Heart left ventricle (tissue), 16 donors: ENCODE results near the gene NFKB1. TPM values are rescaled to one million over a fixed set of nuclear protein-coding genes. Genes with fewer than 3 reads are reported as not detected.

ENCODE experiments used
- ATAC-seq, 4 donors: fragments of 200-7000 bp; cut with Tn5 transposase; one replicate each; pipeline ENCODE4 v1.9.1; 2020 to 2022; ENCODE audit warnings: moderate library complexity in 4 of 4, mild to moderate bottlenecking in 3 of 4, moderate number of reproducible peaks in 1 of 4
- DNase-seq, 5 donors: peaks; one replicate each; pipeline ENCODE4 v3.0.0-alpha.2; 2020
- H3K27ac ChIP-seq, 12 donors: fragments of 200-600 bp; sonication (generic) in 4 of 12; one replicate each; pipeline versions ENCODE4 v1.5.0 to v1.8.0; 2016 to 2022; ENCODE audit warnings: mild to moderate bottlenecking in 2 of 12
- H3K27me3 ChIP-seq, 9 donors: fragments of 200-600 bp; sonication (generic) in 2 of 9; one replicate each; pipeline versions ENCODE4 v1.5.1 to v1.8.0; 2016 to 2022; ENCODE audit warnings: mild to moderate bottlenecking in 3 of 9
- H3K36me3 ChIP-seq, 9 donors: fragments of 200-600 bp; sonication (generic) in 2 of 9; one replicate each; pipeline versions ENCODE4 v1.5.0 to v1.8.0; 2018 to 2022; ENCODE audit warnings: mild to moderate bottlenecking in 2 of 9
- H3K4me1 ChIP-seq, 12 donors: fragments of 200-600 bp; sonication (generic) in 4 of 12; one replicate each; pipeline versions ENCODE4 v1.5.0 to v1.8.0; 2016 to 2022; ENCODE audit warnings: mild to moderate bottlenecking in 3 of 12
- H3K4me3 ChIP-seq, 12 donors: fragments of 200-600 bp; sonication (generic) in 4 of 12; one replicate each; pipeline versions ENCODE4 v1.5.0 to v1.8.0; 2017 to 2022; ENCODE audit warnings: mild to moderate bottlenecking in 9 of 12, moderate library complexity in 4 of 12
- H3K9me3 ChIP-seq, 12 donors: fragments of 200-600 bp; sonication (generic) in 4 of 12; one replicate each; pipeline versions ENCODE4 v1.5.0 to v1.8.0; 2016 to 2022; ENCODE audit warnings: mild to moderate bottlenecking in 1 of 12
- CTCF ChIP-seq, 12 donors: fragments of 200-600 bp; sonication (generic) in 4 of 12; IDR thresholded peaks; one replicate each; pipeline versions ENCODE4 v1.5.0 to v1.8.0; 2018 to 2022; ENCODE audit warnings: antibody characterized with exemption in 12 of 12, mild to moderate bottlenecking in 5 of 12
- POLR2A ChIP-seq, 2 donors: fragments of 450-650 bp; IDR thresholded peaks; one replicate each; pipeline ENCODE4 v1.6.1; 2017; ENCODE audit warnings: antibody characterized with exemption in 2 of 2, mild to moderate bottlenecking in 2 of 2, moderate library complexity in 2 of 2
- WGBS, 4 donors: extraction: QIAGEN DNeasy Blood & Tissue Kit in 2 of 4; methylation state at CpG; one replicate each; pipeline versions ENCODE4 v1.1.5 to v1.1.7; 2013 to 2018; 5-methylcytosine and 5-hydroxymethylcytosine counted together
- intact Hi-C, 10 donors: fragments of 100-400 bp; cut with DNase I; formaldehyde crosslinking; loops; one replicate each; pipeline versions ENCODE4 v1.11.1 to v1.14.2; 2022
- polyA plus RNA-seq, 2 donors: library from polyadenylated mRNA; stranded (reverse); fragments of 200-250 nt; gene quantifications; one replicate each; pipeline ENCODE4 v1.2.3, GENCODE V29; 2013
- total RNA-seq, 9 donors: library from RNA; depleted of rRNA in 2 of 9; stranded (reverse); fragments of >200 nt in 2 of 9; fragmentation: NEBNext Ultra II Directional in 3 of 9; extraction: Animal tissue kit (Norgen Biotek cat#: 25700) in 3 of 9; gene quantifications; one replicate each; pipeline versions ENCODE4 v1.1.0 to v1.2.4, GENCODE V29; 2016 to 2023
- donor health status: ischemic (EF 13 %, LVEDD 7.1; RV severe dilation, severe dysfunction).
- donor health status: healthy with polysubstance abuse.
- donor health status: DM: no; HTN: yes; CAD: no.
- donor health status: DM: no; HTN: no; CAD: no.
- donor health status: ischemic (EF 25% LVEDD 6.9; RV normal size, moderate dysfunction).
- donor health status: ischemic (EF 25% LVEDD 5.7; RV mildly dilated, moderate dysfunction).
- donor health status: healthy.
- donor health status: DM: yes; HTN: yes; CAD: no.
- donor health status: ischemic (EF 35%, LVEDD 5.7; RV mildly dilated, moderate dysfunction).
- donor health status: nonischemic (EF 11% LVEDD 7.7; RV severe dilation, severe dysfunction).
- donor health status: DM: yes; HTN: yes; CAD: no.
- donor health status: PGD.
- donor health status: ischemic (EF 29% LVEDD 5.4; RV normal size, mild dysfunction).
- donor health status: nonischemic (EF 23%, LVEDD 6.1; RV moderate dilation, normal function).

Gene NFKB1
- total and polyA plus RNA-seq, 11 donors, result 4.8 to 34.1 (median 19.2) TPM

- intact Hi-C loops, result no loop called here
- peaks cover 0 to 35% (median 28%) of the 10 kb centered on the region in 9 donors for H3K36me3 ChIP-seq
- peaks cover 0 to 32% (median 5%) of the 10 kb centered on the region in 12 donors for H3K4me1 ChIP-seq
- no peaks in the 10 kb centered on the region for H3K27me3 ChIP-seq
- ATAC-seq, result peak; percentile 37 to 77 (median 66)
- H3K9me3 ChIP-seq, result peaks cover 0 to 7% (median 0%) of the 10 kb centered on the region in 12 donors
- WGBS, 4 donors, result 39 to 57% (median 53%) methylated on average over 2 of the region's 2 CpGs
- peak overlapping the region in 1 of 12 donors; percentile 25 for H3K27ac ChIP-seq
- no peak for TF ChIP-seq POLR2A (IDR thresholded peaks at IDR 0.05)
- no peak overlapping the region for H3K4me3 ChIP-seq
- DNase-seq, result no peak
Measured at GRCh38 chr4:102574317-102574716, 73.2 kb downstream of the NFKB1 start.

- H3K4me3 ChIP-seq, result no peak overlapping the region
- ATAC-seq (no peak), DNase-seq (no peak)
- WGBS, 4 donors, result 89 to 94% (median 92%) methylated on average over 6 of the region's 6 CpGs
- intact Hi-C loops, result no loop called here
- TF ChIP-seq POLR2A (IDR thresholded peaks at IDR 0.05) (no peak), CTCF (IDR thresholded peaks at IDR 0.05) (no peak)
- H3K4me1 ChIP-seq, result peaks cover 0 to 32% (median 5%) of the 10 kb centered on the region in 12 donors
- H3K9me3 ChIP-seq, result peaks cover 0 to under 1% (median 0%) of the 10 kb centered on the region in 12 donors
- H3K27me3 ChIP-seq, result no peaks in the 10 kb centered on the region
- peaks cover 0 to 43% (median 39%) of the 10 kb centered on the region in 9 donors for H3K36me3 ChIP-seq
- H3K27ac ChIP-seq, result no peak overlapping the region
Measured at GRCh38 chr4:102575369-102576129, 74.4 kb downstream of the NFKB1 start.

GRCh38 chr4:102578270-102578669, 77.1 kb downstream of the NFKB1 start:
- H3K36me3 ChIP-seq, result peaks cover 0 to 70% (median 62%) of the 10 kb centered on the region in 9 donors
- whole genome bisulfite sequencing, 4 donors, result 78 to 84% (median 81%) methylated on average over 3 of the region's 3 CpGs
- H3K4me1 ChIP-seq, result peaks cover 0 to 29% (median 5%) of the 10 kb centered on the region in 12 donors
- no peak overlapping the region for H3K27ac ChIP-seq
- ATAC-seq (no peak), DNase-seq (no peak)
- H3K9me3 ChIP-seq, result no peaks in the 10 kb centered on the region
- no peak overlapping the region for H3K4me3 ChIP-seq
- H3K27me3 ChIP-seq, result no peaks in the 10 kb centered on the region
- intact Hi-C loops, result no loop called here
- no peak for TF ChIP-seq POLR2A (IDR thresholded peaks at IDR 0.05)
- no peak for TF ChIP-seq CTCF (IDR thresholded peaks at IDR 0.05)

GRCh38 chr4:102578819-102579218, 77.7 kb downstream of the NFKB1 start:
- H3K36me3 ChIP-seq, result peaks cover 0 to 75% (median 67%) of the 10 kb centered on the region in 9 donors
- 77 to 83% (median 81%) methylated on average over 8 of the region's 8 CpGs for WGBS, 4 donors
- ATAC-seq, result peak in 1 of 4 donors; percentile 52

More at GRCh38 chr4:102578819-102579218, 77.7 kb downstream of the NFKB1 start:
- H3K27ac ChIP-seq, result no peak overlapping the region
- no peak for DNase-seq
- peaks cover 0 to 23% (median 5%) of the 10 kb centered on the region in 12 donors for H3K4me1 ChIP-seq
- H3K27me3 ChIP-seq, result no peaks in the 10 kb centered on the region
- no peaks in the 10 kb centered on the region for H3K9me3 ChIP-seq
- intact Hi-C loops, result no loop called here
- TF ChIP-seq CTCF (IDR thresholded peaks at IDR 0.05), result no peak
- no peak for TF ChIP-seq POLR2A (IDR thresholded peaks at IDR 0.05)
- H3K4me3 ChIP-seq, result no peak overlapping the region
